ENCODE measurements around the gene NPHP4. TPM values are rescaled to one million over a fixed set of nuclear protein-coding genes. Genes with fewer than 3 reads are reported as not detected.

NPHP4 gene
- total RNA-seq, 8 experiments from 2014 or later: 4.5 to 20.2 (median 11.0) TPM

GRCh38 chr1:6030547-6031261, 38.5 kb upstream of the NPHP4 start:
- in situ Hi-C loops (cut with MboI; ENCODE audit: low pct_unique_long_range_greater_than_20kb in 2 of 9, low sequenced_read_pairs in 9 of 9, unreplicated experiment in 9 of 9): no loop called here
- ATAC-seq (replicated peaks in 6 of 8): no peak
- Histone ChIP-seq H3K4me1 (replicated peaks in 1 of 2) (peaks cover 45 to 51% of the 10 kb centered on the region in 2 donors), H3K4me3 (no peak overlapping the region), H3K27ac (no peak overlapping the region)
- WGBS, 10 experiments: 20 to 100% (median 90%) methylated on average over 1 to 2 of the region's 2 CpGs; no CpG with 5 or more reads in 3 of the 10 experiments

- Histone ChIP-seq H3K27ac (no peak overlapping the region), H3K4me1 (replicated peaks in 1 of 2) (peaks cover 43 to 50% of the 10 kb centered on the region in 2 donors), H3K4me3 (no peak overlapping the region)
- ATAC-seq (replicated peaks in 6 of 8): peak in 4 of 8 experiments; percentile 16 to 67 (median 64)
- 49 to 100% (median 80%) methylated on average over 1 to 6 of the region's 7 CpGs; no CpG with 5 or more reads in 3 of the 10 experiments for WGBS, 10 experiments
- in situ Hi-C loops (cut with MboI; ENCODE audit: low pct_unique_long_range_greater_than_20kb in 2 of 9, low sequenced_read_pairs in 9 of 9, unreplicated experiment in 9 of 9): no loop called here
These were observed 37.9 kb upstream of the NPHP4 start for GRCh38 chr1:6030132-6030531.

- in situ Hi-C loops (cut with MboI; ENCODE audit: low pct_unique_long_range_greater_than_20kb in 2 of 9, low sequenced_read_pairs in 9 of 9, unreplicated experiment in 9 of 9): no loop called here
- 76 to 100% (median 96%) methylated on average over 2 to 4 of the region's 5 CpGs; no CpG with 5 or more reads in 6 of the 10 experiments for WGBS, 10 experiments
- no peak overlapping the region for H3K27ac ChIP-seq
- ATAC-seq (replicated peaks in 6 of 8): no peak
- H3K4me1 ChIP-seq (replicated peaks in 1 of 2): peaks cover 38 to 42% of the 10 kb centered on the region in 2 donors
- H3K4me3 ChIP-seq: no peak overlapping the region
These were observed 37.1 kb upstream of the NPHP4 start for GRCh38 chr1:6029351-6029750.

DNA sequence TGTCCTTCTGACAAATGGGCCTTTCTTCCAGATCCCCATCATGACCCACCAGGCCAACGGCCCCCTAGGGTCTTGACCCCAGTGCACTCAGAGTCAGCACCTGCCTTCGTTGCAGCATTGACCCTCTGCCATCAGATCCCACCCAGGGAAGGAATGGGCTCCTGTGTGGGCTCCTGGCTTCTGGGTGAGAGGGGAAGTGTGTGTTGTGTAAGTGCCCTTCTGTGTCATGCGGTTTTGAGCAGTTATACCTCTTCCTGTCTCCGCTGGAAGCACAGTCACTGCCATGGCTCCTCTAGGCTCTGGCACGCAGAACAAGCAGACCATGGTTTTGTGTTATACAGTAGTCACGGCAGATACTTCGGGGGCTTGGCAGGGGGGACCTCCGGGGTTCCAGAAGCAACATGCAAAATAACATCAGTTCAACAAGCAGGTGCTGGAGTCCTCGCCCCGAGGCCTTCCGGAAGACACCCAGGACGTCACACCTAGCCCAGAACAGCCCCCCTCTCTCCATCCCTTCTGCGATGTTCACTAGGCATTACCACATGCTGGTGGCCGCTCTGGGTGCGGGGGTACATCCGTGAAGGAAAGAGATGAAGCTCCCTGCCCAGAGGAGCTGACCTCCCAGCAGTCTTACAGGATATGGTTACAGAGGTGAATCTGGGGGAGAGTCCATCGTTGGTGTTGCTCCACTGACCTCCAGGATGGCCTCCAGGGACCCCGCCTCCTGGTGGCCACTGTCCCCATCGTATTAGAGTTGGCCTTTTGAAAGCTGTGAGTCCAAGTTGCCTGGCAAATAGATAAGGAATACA, 36.0 kb upstream of the NPHP4 start:
- no peak for ATAC-seq (replicated peaks in 6 of 8)
- in situ Hi-C loops (cut with MboI; ENCODE audit: low pct_unique_long_range_greater_than_20kb in 2 of 9, low sequenced_read_pairs in 9 of 9, unreplicated experiment in 9 of 9): no loop called here

DNA sequence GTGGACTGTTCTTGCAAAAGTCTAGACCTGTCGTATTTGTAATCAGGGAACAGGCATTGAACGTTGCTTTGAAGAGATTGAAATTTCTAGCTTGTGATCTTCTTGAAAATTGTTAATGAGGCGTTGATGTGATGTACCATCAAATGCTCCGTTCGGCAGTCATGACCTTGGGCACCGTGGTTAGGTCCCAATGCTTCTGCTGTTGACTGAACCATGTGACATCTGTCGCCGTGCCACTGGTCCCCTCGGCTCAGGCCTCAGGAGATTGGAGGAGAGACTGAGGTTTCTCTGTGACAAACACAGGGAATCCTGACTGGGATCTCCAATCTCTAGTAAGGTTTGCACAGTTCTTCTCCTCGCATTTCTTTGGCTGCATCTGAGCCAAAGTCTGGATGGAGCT, 35.4 kb upstream of the NPHP4 start:
- 38 to 100% (median 79%) methylated on average over 1 to 10 of the region's 10 CpGs; no CpG with 5 or more reads in 2 of the 10 experiments for WGBS, 10 experiments
- Histone ChIP-seq H3K4me1 (replicated peaks in 1 of 2) (peaks cover 31 to 34% of the 10 kb centered on the region in 2 donors), H3K27ac (no peak overlapping the region), H3K4me3 (no peak overlapping the region)
- in situ Hi-C loops (cut with MboI; ENCODE audit: low pct_unique_long_range_greater_than_20kb in 2 of 9, low sequenced_read_pairs in 9 of 9, unreplicated experiment in 9 of 9): no loop called here
- ATAC-seq (replicated peaks in 6 of 8): no peak

More for the DNA sequence above, 36.0 kb upstream of the NPHP4 start:
- peaks cover 31 to 34% of the 10 kb centered on the region in 2 donors for H3K4me1 ChIP-seq (replicated peaks in 1 of 2)
- H3K4me3 ChIP-seq: no peak overlapping the region
- H3K27ac ChIP-seq: no peak overlapping the region
- WGBS, 10 experiments: 80 to 95% (median 87%) methylated on average over 1 to 11 of the region's 19 CpGs; no CpG with 5 or more reads in 2 of the 10 experiments

DNA sequence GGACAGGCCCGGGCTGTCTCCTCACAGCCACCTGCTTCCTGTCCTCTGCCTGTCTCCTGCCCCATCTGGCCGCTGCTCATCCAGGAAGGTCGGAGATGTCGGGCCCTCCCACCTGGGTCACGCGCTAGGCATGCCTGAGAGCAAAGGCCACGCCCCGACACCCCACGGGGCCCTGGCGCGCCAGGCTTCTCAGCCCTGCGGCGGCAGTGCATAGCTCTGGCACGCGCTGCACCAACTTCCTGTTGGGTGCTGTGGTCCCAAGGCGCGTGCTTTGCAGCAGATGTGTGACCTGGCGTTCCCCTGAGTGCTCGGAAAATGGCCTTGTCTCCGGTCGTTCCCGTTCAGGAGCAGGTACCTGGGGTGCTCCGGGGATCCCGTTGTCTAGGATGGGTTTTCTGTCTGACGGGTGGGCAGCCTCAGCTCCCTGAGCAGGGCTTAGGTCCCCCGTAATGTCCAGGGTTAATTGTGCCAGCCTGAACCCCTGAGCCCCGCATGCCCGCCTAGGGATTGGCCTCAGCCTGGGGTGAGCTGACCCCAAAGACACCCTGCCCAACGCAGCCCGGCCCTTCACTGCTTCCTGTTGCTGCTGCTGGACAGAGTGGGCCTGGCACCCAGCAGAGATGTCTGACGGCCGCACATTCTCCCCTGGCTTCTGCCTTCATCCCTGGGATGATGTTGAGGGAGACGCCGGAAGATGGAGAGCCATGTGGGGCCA, 34.0 kb upstream of the NPHP4 start:
- Histone ChIP-seq H3K4me1 (replicated peaks in 1 of 2) (peaks cover 31 to 34% of the 10 kb centered on the region in 2 donors), H3K4me3 (no peak overlapping the region), H3K27ac (no peak overlapping the region)
- WGBS, 10 experiments: 59 to 100% (median 74%) methylated on average over 3 to 13 of the region's 34 CpGs; no CpG with 5 or more reads in 5 of the 10 experiments
- in situ Hi-C loops (cut with MboI; ENCODE audit: low pct_unique_long_range_greater_than_20kb in 2 of 9, low sequenced_read_pairs in 9 of 9, unreplicated experiment in 9 of 9): no loop called here
- ATAC-seq (replicated peaks in 6 of 8): peak in 7 of 8 experiments; percentile 7 to 70 (median 31)

- Histone ChIP-seq H3K27ac (no peak overlapping the region), H3K4me1 (replicated peaks in 1 of 2) (peaks cover 29 to 32% of the 10 kb centered on the region in 2 donors), H3K4me3 (no peak overlapping the region)
- 79 to 84% (median 82%) methylated on average over 3 to 10 of the region's 29 CpGs; no CpG with 5 or more reads in 6 of the 10 experiments for WGBS, 10 experiments
- ATAC-seq (replicated peaks in 6 of 8): peak in 3 of 8 experiments; percentile 40 to 91 (median 81)
- in situ Hi-C loops (cut with MboI; ENCODE audit: low pct_unique_long_range_greater_than_20kb in 2 of 9, low sequenced_read_pairs in 9 of 9, unreplicated experiment in 9 of 9): no loop called here
These were observed 33.3 kb upstream of the NPHP4 start for GRCh38 chr1:6025269-6026094.

- Histone ChIP-seq H3K27ac (no peak overlapping the region), H3K4me3 (no peak overlapping the region), H3K4me1 (replicated peaks in 1 of 2) (peaks cover 20 to 23% of the 10 kb centered on the region in 2 donors)
- in situ Hi-C loops (cut with MboI; ENCODE audit: low pct_unique_long_range_greater_than_20kb in 2 of 9, low sequenced_read_pairs in 9 of 9, unreplicated experiment in 9 of 9): no loop called here
- ATAC-seq (replicated peaks in 6 of 8): no peak
- WGBS, 10 experiments: 56 to 100% (median 79%) methylated on average over 1 to 6 of the region's 6 CpGs
These were observed 32.2 kb upstream of the NPHP4 start for GRCh38 chr1:6024376-6024775.

DNA sequence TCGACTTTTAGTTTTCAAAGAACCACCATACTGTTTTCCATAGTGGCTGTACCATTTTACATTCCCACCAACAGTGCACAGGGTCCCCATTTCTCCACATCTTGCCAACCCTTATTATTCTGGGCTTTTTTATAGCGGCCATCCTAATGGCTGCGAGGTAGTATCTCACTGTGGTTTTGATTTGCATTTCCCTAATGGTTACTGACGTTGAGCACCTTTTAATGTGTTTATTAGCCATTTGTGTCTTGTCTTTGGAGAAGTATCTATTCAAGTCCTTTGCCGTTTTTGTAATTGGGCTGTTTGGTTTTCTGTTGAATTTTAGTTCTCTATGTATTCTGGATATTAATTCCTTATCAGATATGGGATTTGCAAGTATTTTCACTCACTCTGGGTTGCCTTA, 31.1 kb upstream of the NPHP4 start:
- no peak for ATAC-seq (replicated peaks in 6 of 8)
- in situ Hi-C loops (cut with MboI; ENCODE audit: low pct_unique_long_range_greater_than_20kb in 2 of 9, low sequenced_read_pairs in 9 of 9, unreplicated experiment in 9 of 9): no loop called here
- H3K4me1 ChIP-seq (replicated peaks in 1 of 2): peaks cover 20 to 22% of the 10 kb centered on the region in 2 donors
- WGBS, 10 experiments: 63 to 90% (median 70%) methylated on average over 2 to 5 of the region's 5 CpGs; no CpG with 5 or more reads in 2 of the 10 experiments
- no peak overlapping the region for H3K4me3 ChIP-seq
- no peak overlapping the region for H3K27ac ChIP-seq

DNA sequence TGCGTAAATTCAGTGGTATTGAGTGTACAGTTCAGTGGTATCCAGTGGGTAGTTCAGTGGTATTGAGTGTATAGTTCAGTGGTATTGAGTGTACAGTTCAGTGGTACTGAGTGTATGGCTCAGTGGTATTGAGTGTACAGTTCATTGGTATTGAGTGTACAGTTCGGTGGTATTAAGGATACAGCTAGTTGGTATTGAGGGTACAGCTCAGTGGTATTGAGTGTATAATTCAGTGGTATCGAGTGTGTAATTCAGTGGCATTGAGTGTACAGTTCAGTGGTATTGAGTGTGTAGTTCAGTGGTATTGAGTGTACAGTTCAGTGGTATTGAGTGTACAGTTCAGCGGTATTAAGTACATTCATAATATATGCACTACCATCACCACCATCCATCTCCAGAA, 30.0 kb upstream of the NPHP4 start:
- Histone ChIP-seq H3K4me3 (no peak overlapping the region), H3K4me1 (replicated peaks in 1 of 2) (peaks cover 11 to 13% of the 10 kb centered on the region in 2 donors), H3K27ac (no peak overlapping the region)
- 64 to 83% (median 75%) methylated on average over 2 to 4 of the region's 4 CpGs; no CpG with 5 or more reads in 5 of the 10 experiments for WGBS, 10 experiments
- no peak for ATAC-seq (replicated peaks in 6 of 8)
- in situ Hi-C loops (cut with MboI; ENCODE audit: low pct_unique_long_range_greater_than_20kb in 2 of 9, low sequenced_read_pairs in 9 of 9, unreplicated experiment in 9 of 9): no loop called here

DNA sequence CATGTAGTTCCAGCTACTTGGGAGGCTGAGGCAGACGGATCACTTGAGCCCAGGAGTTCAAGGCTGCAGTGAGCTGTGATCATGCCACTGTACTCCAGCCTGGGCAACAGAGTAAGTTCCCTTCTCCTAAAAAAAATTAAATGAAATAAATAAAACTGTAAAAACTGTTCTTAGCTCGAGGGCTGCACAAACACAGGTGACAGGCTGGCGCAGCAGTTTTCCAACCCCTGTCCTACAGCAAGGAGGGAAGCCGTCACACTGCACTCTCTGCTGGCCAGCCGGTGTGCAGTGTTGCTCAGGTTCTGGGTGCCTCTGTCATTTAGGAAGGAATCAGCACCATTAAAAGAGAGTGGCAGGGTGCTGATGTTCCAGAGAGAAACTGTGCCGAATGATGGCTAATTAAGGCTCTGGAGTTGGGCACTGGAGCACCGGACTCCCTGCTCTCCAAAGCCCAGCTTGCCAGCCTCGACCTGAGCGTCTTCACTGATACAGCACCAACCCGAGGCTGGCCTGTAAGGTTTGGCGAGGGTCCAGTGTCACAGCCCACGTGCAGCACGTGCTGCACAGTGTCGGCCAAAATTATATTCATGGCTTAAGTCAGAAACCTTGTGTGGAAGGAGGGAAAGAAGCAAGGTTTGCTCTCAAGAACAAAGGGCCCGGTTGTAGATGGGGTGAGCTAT, 27.1 kb upstream of the NPHP4 start:
- Histone ChIP-seq H3K4me1 (replicated peaks in 1 of 2) (no peaks in the 10 kb centered on the region), H3K4me3 (no peak overlapping the region), H3K27ac (no peak overlapping the region)
- WGBS, 10 experiments: 13 to 87% (median 84%) methylated on average over 1 to 14 of the region's 15 CpGs; no CpG with 5 or more reads in 1 of the 10 experiments
- ATAC-seq (replicated peaks in 6 of 8): no peak
- in situ Hi-C loops (cut with MboI; ENCODE audit: low pct_unique_long_range_greater_than_20kb in 2 of 9, low sequenced_read_pairs in 9 of 9, unreplicated experiment in 9 of 9): no loop called here
